Mucosa of gallbladder (tissue), 1 donor: ENCODE data around the gene ZNF785. TPM values are rescaled to one million over a fixed set of nuclear protein-coding genes. Genes with fewer than 3 reads are reported as not detected.
A peak's percentile ranks its signal among the peaks of the same experiment; 100 is the strongest.
"Not testable (repeated sequence)": the region's sequence is repeated elsewhere in the genome, so short reads cannot be mapped to it uniquely, and the experiment has no call there.

Experiments
- DNase-seq: peaks from one replicate; pipeline ENCODE4 v3.0.0-alpha.2; 2020; ENCODE audit warnings: low spot score
- total RNA-seq: library from RNA; stranded (reverse); gene quantifications from one replicate; pipeline ENCODE4 v1.2.1, GENCODE V29; 2021
- donor health status: DM: no; HTN: no; CAD: no.

Gene ZNF785
- 24.0 TPM for total RNA-seq

DNA sequence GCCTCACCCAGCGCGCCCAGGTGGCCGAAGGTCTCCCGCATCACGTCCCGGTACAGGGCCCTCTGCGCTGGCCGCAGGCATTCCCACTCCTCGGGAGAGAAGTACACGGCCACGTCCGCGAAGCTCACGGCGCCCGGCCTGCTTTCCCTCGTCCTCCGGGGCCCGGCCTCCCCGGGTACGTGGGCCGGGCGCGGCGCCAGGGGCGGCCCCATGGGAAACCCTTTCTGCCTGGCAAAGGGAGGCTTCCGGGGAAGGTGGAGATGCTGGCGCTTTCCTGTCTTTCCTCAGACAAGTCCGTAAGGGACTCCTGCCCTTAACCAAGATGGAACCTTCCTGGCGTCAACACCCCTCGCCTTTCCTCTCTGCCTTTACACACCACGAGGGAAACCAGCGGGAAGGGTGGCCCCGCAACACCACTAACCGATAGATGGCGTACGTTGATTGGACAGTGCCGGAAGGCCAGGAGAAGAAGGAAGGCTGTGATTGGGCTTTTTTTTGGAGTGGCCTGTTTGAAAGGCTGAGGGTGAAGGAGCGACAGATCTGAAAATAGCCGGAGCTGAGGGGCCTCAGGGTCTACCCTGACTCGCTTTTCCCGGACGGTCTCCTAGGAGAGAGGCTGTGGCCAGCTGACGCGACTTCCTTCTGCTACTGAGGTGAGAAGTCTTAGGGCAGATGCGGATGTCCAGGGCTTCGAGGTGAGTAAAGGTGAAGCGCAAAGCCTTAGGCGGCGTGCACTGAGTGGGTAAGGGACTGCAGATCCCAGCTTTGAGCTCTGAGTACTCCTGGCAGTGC is at the start of gene ZNF785:
ZNF785 (minus strand) TSS at position 298 of the 792 bp plus-strand sequence; CDS start at position 212, 86 bp downstream.
- peak; percentile 98 for DNase-seq

DNA sequence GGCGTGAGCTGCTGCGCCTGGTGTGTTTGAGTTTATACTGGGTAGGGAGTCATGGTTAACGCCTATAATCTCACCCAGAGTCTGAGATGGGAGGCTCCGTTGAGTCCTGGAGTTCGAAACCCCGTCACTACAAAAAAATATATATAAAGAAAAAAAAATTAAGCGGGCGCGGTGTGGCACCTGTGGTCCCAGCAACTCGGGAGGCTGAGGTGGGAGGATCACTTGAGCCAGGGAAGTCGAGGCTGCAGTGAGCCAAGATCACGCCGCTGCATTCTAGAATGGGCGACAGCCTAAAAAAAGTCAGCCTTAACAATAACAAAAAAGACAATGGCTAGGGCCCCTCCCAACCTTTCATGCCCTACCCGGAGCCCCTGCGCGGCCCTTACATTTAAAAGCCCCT is 48.0 kb upstream of the ZNF785 start:
- DNase-seq, result no peak

DNA sequence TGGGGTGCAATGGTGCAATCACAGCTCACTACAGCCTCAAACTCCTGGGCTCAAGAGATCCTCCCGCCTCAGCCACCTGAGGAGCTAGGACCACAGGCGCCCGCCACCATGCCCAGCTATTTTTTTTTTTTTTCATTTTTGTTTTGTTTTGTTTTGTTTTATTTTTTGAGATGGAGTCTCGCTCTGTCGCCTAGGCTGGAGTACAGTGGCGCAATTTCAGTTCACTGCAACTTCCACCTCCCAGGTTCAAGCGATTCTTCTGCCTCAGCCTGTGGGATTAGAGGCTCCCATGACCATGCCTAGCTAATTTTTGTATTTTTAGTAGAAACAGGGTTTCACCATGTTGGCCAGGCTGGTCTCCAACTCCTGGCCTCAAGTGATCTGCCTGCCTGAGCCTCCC is 47.0 kb upstream of the ZNF785 start:
- not testable (repeated sequence) for DNase-seq

DNA sequence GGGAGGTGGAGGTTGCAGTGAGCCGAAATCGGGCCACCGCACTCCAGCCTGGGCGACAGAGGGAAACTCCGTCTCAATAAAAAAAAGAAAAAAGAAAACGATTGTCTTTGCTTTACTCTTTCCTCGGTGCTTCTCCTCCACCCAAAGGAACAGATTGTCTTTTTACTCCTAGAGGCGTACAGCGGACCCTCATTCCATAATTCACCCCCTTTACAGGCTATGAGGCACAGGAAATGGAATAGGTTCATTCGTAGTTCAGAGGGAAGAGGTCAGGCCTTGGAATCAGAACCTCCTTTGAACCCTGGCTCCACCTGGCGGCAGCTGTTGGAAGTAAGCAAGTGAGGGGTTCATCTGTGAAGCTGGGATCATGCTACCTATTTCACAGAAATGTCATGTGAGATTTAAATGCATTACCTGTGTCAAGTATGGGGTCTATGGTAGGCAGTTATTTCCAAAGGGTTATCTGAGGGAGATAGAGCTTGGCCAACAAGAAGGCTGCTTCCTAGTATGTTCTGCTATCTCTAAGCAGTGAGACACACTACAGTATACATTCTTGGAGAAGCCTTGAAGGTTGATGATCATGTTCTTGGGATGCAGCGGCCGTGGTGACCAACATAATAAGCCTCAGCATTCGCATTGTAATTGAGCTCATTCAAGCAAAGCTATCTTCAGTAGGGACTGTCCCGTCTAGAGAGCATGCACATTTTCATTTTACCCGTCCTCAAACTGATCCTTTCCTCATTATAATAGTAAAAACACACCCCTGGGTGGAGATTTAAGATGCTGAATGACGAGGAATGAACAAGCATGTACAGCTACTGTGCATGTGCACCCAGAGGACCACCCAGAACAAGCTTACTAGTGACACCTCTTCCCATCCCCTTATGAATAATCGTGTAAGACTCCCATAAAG is 43.4 kb upstream of the ZNF785 start:
- DNase-seq, result peak; percentile 88

DNA sequence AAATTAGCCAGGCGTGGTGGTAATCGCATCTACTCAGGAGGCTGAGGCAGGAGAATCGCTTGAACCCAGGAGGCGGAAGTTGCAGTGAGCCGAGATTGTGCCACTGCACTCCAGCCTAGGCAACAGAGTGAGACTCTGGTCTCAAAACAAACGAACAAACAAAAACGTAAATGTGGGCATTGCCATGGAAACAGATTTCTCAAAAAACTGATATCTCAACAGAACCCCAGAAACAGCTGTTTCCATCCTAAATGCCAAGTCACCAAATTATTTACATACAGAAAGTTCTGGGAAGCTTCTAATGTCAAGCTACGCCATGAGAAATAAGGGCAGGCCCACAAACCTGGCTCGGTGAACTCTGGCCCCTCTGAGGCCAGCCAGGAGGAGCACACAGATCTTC is 40.7 kb upstream of the ZNF785 start:
- no peak for DNase-seq

DNA sequence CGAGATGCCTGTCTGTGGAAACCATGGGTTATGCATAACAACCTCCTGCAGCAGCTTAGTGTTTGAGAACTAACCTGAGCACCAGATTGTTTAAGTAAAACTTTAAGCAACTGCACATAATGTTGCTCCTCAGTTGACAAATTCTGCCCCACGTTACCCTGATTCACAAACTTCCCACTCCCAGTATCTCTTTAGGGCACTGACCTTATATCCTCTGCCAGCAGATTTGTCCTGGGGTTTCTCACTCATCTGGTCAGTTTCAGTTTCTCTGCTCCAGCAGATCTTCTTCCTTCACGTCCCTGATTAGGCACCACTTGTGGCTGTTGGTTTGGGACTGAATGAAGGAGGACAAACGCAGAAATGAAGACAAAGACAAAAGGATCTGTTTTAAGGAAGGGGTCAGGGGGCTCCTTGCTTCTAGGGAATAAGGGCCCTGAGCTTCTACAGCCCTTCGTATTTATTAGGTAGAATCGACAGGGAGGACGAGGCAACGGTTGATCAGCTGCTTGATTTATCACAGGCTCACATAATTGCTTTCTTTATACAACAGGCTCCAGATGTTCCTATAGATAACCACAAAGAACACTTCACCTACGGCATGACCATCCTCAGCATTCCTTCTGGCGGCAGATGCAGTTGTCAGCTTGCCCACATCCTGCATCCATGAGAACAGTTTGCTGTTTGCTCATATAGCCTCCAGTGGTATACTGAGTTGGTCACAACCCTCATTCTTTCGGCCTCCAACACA is 38.2 kb upstream of the ZNF785 start:
- DNase-seq, result no peak

DNA sequence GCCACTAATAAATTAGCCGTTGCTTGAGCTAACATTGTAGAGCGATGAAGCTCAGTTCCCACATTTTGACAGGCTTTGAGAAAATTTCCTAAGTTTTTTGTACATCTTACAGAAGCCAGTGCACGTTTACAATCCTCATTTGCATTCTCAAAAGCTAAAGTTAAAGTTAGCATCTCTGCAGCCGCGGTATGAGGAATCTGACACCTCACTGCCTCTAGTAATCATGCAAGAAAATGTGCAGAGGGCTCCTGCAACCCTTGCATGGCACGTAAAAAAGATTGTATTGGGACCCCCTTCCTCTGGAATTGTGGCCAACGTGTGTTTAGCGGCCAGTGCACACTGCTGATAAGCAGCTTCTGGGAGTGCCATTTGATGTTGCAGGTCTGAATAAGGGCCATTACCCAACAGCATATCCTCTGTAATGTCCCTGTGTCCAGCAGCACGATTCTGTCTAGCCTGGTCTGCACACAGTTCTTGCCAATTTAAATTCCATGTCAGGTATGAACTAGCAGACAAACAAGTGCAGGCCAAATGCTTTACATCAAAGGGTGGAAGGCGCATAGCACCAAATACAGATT is 37.0 kb upstream of the ZNF785 start:
- DNase-seq, result no peak

DNA sequence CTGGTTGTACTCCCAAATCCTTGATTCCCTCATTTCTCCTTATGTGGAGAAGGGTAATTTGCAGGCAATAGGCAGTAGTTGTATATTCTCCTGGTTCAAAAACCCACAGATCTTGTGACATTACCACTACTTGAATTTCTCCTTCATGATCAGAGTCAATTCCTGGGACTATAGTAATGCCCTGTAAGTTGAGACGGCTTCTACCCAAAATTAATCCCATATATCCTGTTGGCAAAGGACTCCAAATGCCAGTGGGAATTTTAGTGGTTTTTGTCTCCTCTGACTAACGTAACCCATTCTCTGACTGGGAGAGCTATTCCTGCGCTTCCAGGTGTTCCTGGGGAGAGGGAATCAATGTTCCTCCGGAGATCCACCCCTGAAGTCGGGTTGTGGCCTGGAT is 36.3 kb upstream of the ZNF785 start:
- no peak for DNase-seq

DNA sequence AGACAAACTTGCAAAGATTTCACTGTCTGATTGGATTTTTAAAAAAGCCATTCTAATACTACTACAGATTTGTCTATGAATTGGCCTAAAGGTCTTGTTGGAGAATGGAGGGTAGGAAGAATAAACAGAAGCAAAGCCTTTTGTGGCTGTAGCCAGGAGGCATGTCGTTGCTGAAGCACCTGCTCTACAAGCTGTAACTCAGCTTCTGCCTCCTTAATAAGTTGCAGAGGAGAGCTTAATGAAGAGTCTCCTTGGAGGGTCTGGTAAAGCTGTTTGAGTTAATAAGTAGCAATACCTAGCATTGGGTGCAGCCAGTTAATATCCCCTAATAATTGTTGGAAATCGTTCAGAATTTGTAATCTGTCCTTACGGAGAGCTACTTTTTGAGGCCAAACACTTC is 34.7 kb upstream of the ZNF785 start:
- no peak for DNase-seq

DNA sequence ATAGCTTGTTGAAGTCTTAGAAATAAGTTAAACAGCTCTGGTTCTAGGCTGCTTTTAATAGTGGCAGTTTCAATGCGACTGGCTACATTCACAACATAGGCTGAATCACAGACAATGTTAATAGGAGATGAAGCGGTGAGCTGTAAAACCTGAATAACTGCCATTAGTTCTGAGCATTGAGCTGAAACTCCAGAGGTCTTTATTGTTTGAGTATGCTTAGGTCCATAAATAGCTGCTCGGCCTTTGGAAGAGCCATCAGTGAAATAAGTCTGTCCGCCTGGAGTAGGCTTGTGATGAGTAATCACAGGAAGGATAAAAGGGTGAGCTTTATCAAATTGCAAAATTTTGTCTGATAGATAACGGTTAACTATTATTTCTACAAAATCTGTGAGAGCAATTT is 34.1 kb upstream of the ZNF785 start:
- DNase-seq, result no peak

DNA sequence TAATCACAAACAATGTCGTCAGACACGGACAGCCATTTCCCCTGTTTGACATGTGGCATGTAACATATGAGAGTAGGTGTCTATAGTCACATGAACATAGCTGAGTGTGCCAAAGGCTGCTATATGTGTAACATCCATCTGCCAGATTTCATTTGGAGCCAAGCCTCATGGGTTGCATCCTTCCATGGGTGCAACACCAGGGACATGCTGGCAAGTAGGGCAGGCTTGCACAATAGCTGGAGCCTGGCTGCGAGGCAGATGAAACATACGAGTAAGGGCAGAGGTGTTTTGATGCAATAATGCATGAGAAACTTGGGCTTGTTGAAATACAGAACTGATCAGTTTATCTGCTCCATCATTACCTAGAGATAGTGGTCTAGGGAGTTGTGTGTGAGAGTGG is 33.7 kb upstream of the ZNF785 start:
- no peak for DNase-seq

DNA sequence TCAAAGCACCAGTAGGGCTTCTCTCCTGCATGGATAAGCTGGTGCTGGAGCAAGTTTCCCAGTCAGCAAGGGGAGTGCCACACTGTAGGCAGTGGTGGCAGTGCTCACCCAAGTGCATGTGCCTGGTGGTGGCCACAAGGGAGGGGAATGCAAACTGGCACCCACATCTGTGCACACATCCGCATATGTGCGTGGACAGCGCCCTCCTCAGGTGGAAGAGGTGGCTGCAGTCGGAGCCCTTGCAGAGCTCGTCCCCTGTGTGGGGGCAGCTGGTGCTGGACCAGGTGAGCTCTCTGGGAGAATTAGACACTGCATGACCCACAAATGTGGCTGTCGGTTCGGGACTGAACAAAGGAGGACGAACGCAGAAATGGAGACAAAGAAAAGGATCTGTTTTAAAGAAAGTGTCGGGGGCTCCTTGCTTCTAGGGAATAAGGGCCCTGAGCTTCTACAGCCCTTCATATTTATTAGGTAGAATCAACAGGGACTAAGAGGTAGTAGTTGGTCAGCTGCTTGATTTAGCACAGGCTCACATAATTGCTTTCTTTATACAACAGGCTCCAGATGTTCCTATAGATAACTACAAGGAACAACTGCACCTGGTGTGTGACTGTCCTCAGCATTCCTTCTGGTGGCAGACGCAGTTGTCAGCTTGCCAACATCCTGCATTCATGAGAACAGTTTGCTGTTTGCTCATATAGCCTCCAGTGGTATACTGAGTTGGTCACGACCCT is 30.0 kb upstream of the ZNF785 start:
- no peak for DNase-seq

DNA sequence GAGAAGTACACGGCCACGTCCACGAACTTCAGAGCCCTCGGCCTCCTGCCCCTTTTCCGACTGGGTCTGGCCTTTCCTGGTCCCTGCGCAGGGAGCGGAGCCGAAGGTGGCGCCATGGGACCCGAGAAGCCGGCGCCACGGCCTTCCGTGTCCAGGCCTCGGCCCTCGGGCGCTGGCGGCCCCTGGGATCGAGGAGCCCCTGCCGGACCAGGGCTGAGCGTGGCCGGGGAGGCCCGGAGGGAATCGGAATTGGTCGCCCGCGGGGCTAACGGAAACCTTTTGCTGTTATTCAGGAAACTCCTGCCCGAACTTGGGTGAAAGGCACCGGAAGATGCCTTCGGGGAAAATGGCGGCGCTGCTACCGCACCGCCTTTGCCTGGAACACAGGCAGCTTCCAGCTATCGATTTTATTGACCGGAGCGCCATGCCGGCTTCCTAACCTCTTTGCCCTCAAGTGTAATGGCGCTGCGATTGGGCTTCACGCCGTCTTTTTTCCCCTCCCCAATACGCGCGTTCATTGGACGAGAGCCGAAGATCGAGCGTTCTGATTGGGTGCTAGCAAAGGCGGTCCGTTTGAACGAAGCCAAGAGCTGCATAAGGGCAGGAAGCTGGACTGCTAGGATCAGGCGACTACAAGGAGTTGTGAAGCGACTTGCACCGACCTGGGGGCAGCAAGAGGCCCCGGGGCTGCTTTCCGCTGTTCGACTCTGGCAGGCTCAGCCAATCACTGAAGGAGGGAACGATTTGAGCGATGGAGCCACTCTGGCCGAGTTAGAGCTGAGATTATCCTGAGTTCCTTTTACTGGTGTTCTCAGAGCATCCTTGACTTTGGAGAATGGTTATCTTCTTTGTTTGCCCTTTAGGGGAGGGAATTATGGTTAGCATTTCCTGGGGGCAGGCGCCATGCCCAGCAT is 24.7 kb upstream of the ZNF785 start, which contains the start of gene ZNF689:
ZNF689 (minus strand) TSS at position 464 of the 914 bp plus-strand sequence; CDS start at position 116, 348 bp downstream.
- DNase-seq, result peak; percentile 98

DNA sequence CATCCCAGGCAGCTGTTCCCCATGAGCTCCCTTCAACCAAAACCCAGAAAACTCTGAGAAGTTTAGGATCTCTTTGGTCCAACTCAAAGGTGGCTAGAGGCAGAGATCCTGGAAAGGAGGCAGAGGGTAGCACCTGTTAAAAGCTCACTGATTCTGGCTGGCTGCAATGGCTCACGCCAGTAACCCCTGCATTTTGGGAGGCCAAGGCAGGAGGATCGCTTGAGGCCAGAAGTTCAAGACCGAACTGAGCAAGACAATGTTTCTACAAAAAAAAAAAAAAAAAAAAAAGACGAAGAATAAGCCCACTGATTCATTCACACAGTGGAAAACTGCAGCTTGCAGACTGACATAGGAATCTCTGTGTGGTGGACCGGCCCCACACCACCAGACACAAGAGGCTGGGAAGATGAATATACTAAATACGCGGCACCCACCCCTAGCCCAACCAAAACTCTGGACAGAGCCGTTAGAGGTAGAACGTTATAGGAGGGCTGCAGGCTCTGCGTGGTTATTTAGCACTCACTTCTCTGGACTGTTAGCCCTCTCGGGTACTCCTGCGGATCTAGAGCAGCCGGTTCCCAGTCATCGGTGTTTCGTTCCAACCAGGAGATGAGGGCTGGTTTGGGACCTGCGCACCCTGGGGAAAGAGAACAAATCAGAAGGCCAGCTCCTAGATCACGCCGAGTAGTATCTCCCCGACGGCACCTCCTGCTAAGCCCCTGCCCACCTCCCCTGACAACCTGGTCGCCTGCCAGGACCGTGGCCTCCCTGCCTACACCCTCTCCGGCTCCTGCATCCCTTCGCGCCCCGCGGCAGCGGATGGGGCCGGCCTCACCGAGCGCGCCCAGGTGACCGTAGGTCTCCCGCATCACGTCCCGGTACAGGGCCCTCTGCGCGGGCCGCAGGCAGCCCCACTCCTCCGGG is 23.8 kb upstream of the ZNF785 start:
- no peak for DNase-seq

DNA sequence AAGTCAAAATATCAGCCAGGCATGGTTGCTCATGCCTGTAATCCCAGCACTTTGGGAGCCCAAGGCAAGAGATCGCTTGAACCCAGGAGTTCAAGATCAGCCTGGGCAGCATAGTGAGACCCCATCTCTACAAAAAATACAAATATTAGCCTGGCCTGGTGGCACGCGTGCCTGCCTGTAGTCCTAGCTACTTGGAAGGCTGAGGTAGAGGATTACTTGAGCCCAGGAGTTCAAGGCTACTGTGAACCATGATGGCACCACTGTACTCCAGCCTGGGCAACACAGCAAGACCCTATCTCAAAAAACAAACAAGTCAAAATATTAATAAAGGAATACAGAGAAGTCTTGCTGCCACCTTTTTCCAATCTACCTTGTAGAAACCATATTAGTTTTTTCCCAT is 20.5 kb upstream of the ZNF785 start:
- DNase-seq, result no peak

DNA sequence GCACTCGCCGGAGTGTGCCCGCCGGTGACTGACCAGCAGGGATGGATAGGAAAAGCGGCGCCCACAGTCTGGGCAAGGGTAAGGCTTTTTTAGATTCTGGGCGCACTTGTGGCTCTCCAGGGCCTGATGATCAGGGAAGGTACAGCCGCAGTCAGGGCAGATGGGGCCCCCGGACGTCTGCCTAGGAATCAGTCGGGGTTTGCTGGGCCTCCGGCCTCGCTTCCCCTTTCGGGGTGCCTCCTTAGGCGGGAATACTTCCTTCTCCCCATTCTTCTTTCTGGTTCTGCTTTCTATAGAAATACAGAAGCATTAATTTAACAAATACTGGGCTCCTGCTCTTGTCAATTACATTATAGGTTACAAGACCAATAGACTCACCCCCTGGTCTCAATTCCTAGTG is 19.7 kb upstream of the ZNF785 start:
- DNase-seq, result no peak

DNA sequence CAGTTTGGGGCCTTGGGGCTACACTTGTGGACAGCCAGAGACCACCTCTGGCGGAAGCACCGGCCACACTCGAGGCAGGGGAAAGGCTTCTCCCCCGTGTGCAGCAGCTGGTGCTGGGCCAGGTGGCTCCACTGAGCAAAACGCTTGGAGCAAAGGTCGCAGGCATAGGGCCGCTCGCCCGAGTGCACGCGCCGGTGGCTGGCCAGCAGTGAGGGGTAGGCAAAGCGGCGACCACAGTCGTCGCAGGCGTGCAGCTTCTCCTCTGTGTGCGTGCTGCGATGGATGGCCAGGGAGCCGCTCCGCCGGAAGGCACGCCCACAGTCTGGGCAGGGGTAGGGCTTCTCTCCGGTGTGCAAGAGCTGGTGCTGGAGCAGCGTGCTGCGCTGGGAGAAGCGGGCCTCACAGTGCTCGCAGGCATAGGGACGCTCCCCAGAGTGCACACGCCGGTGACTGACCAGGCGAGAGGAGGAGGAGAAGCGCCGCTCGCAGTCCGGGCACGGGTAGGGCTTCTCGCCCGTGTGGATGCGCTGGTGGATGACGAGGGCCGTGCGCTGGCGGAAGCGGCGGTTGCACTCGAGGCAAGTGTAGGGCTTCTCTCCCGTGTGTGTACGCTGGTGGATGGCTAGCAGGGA is 18.9 kb upstream of the ZNF785 start:
- no peak for DNase-seq

DNA sequence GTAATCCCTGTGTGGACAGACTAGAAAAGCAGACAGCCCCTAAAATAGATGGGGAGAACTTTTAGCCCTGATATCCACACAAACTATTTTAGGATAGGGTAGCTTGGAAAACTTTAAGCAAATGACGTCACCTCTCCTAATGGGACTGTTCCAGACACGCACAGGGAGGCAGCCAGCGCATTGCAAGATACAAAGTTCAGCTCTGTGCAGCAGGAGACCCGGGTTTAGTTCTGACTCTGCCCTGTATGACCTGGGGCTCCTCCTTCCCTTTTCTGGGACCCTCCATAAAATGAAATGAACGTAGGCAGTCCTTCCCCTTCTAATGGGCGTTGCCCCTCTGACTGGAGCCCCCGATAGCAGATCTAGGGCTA is 18.4 kb upstream of the ZNF785 start:
- DNase-seq, result no peak
